Activated T-cell treated with anti-CD3 and anti-CD28 coated beads, Interleukin-2, amount 50 U/mL, for 24 hours (primary cell): Measurements from ENCODE around the gene GCAT.

ENCODE experiments used
- DNase-seq: peaks from one replicate; pipeline ENCODE4 v3.0.0-alpha.2; 2020
- H3K27ac Mint-ChIP-seq: 2 replicates; pipeline ENCODE4 v1.8.0; 2020; ENCODE audit warnings: mild to moderate bottlenecking, mixed read lengths
- H3K27me3 Mint-ChIP-seq: 2 replicates; pipeline ENCODE4 v1.8.0; 2020; ENCODE audit warnings: mixed read lengths
- H3K36me3 Mint-ChIP-seq: 2 replicates; pipeline ENCODE4 v1.8.0; 2020; ENCODE audit warnings: low read depth, mixed read lengths
- H3K4me1 Mint-ChIP-seq: 2 replicates; pipeline ENCODE4 v1.8.0; 2020; ENCODE audit warnings: low read depth, mixed read lengths
- H3K4me3 Mint-ChIP-seq: 2 replicates; pipeline ENCODE4 v1.8.0; 2020; ENCODE audit warnings: mild to moderate bottlenecking, moderate library complexity, mixed read lengths
- H3K9me3 Mint-ChIP-seq: 2 replicates; pipeline ENCODE4 v1.8.0; 2020; ENCODE audit warnings: mixed read lengths

GCAT gene

GRCh38 chr22:37830093-37830842 is 22.5 kb downstream of the GCAT start:
- no peak for DNase-seq
- peaks cover 54% of the 10 kb centered on the region for H3K36me3 Mint-ChIP-seq
- H3K4me1 Mint-ChIP-seq, result peaks cover 2% of the 10 kb centered on the region
- no peak overlapping the region for H3K27ac Mint-ChIP-seq
- no peak overlapping the region for H3K4me3 Mint-ChIP-seq
- H3K9me3 Mint-ChIP-seq, result no peaks in the 10 kb centered on the region
- H3K27me3 Mint-ChIP-seq, result peaks cover 5% of the 10 kb centered on the region

DNA sequence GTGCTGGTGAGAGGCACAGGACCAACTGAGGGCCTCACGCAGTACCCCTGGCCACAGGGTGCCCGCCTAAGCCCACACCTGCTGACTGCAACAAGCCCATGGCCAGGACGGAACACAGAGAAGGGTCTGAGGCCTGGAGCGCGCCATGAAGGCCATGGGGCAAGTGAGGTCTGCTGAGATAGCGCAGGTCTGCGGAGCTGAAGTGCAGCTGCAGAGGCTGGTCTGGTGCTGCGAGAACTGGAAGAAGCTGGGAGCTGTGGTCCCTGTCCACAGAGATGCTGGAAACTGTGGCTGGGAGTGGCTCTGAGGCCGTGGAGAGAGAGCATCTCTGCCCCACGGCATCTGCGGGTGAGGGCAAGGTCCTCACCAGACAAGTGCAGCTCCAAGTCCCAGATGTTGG is 23.7 kb downstream of the GCAT start:
- no peaks in the 10 kb centered on the region for H3K9me3 Mint-ChIP-seq
- no peaks in the 10 kb centered on the region for H3K4me1 Mint-ChIP-seq

DNA sequence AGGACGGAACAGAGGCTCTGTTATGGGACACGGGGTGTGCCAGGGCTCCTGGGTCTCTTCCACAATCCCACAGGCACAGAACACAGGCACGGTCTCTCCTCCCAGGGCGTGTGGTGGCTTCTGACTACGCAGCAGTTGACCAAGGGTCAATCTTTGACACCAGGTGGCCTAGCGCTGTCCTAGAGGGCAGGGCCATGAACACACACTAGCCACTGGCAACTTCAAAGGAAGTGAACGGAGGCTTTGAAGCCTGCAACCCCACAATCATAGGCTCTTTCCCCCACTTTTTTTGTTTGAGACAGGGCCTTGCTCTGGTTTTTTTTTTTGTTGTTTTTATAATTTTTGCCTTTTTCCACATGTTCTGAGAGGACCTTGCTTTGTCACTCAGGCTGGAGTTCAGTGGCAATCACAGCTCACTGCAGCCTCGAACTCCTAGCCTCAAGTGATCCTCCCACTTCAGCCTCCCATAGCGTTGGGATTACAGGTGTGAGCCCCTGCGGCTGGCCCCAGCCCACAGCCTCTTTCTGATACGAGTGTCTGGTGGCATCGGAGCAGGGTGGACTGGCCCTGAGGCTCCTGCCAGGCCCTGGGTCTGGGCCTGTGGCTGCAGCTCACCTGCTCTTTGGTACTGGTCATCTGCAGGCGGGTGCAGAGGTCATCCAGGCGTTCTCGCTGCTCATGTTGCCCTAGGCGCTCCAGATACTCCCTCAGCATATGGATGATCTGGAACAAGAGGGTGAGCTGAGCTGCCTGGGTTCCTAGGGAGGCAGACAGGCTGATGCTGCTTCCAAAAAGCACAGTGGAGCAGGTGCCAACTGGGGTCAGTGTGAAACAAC is 24.5 kb downstream of the GCAT start:
- H3K4me1 Mint-ChIP-seq, result no peaks in the 10 kb centered on the region
- H3K4me3 Mint-ChIP-seq, result no peak overlapping the region
- peaks cover 64% of the 10 kb centered on the region for H3K36me3 Mint-ChIP-seq
- no peak overlapping the region for H3K27ac Mint-ChIP-seq
- H3K9me3 Mint-ChIP-seq, result no peaks in the 10 kb centered on the region
- H3K27me3 Mint-ChIP-seq, result no peaks in the 10 kb centered on the region
- no peak for DNase-seq

More for the DNA sequence above, 23.7 kb downstream of the GCAT start:
- H3K27me3 Mint-ChIP-seq, result no peaks in the 10 kb centered on the region
- no peak overlapping the region for H3K4me3 Mint-ChIP-seq
- H3K27ac Mint-ChIP-seq, result no peak overlapping the region
- H3K36me3 Mint-ChIP-seq, result peaks cover 57% of the 10 kb centered on the region
- DNase-seq, result no peak

DNA sequence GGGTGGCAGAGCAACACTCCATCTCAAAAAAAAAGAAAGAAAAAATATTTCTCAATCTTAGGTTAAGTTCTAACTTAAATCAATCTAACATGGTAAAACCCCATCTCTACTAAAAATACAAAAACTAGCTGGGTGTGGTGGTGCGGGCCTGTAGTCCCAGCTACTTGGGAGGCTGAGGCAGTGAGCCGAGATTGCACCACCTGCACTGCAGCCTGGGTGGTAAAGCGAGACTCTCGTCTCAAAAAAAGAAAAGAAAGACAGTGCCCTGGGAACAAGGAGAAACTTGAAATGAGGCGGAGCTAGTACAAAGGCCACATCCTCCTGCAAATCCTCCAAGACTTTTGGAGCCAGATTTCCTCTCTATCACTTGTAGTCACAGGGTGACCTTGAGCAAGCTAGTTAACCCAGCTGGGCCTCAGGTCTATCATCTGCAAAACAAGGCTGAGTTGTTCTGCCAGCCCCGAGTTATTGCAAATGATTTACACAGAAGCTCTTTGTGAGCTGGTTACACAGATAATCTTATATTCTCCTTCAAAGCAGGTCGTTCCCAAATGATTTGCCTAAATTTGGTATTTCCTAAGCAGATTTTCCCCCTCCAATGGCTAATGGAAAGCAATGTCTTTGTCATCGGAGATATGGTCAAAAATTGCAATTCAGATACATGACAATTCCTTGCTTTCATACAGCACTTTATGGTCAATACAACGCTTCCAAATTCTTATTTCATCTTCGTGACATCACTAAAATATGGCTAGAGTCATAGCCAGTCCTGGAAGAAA is 34.5 kb downstream of the GCAT start:
- no peaks in the 10 kb centered on the region for H3K27me3 Mint-ChIP-seq
- no peak for DNase-seq
- H3K36me3 Mint-ChIP-seq, result peaks cover 47% of the 10 kb centered on the region
- H3K4me3 Mint-ChIP-seq, result peak overlapping the region; percentile 76
- H3K27ac Mint-ChIP-seq, result peak overlapping the region; percentile 63
- peaks cover 3% of the 10 kb centered on the region for H3K9me3 Mint-ChIP-seq
- peaks cover 19% of the 10 kb centered on the region for H3K4me1 Mint-ChIP-seq

- DNase-seq, result no peak
- H3K4me3 Mint-ChIP-seq, result peak overlapping the region; percentile 87
- H3K9me3 Mint-ChIP-seq, result peaks cover 3% of the 10 kb centered on the region
- no peaks in the 10 kb centered on the region for H3K27me3 Mint-ChIP-seq
- H3K27ac Mint-ChIP-seq, result peak overlapping the region; percentile 95
- peaks cover 31% of the 10 kb centered on the region for H3K4me1 Mint-ChIP-seq
- peaks cover 46% of the 10 kb centered on the region for H3K36me3 Mint-ChIP-seq
Measured at GRCh38 chr22:37843741-37844089, 36.0 kb downstream of the GCAT start.

DNA sequence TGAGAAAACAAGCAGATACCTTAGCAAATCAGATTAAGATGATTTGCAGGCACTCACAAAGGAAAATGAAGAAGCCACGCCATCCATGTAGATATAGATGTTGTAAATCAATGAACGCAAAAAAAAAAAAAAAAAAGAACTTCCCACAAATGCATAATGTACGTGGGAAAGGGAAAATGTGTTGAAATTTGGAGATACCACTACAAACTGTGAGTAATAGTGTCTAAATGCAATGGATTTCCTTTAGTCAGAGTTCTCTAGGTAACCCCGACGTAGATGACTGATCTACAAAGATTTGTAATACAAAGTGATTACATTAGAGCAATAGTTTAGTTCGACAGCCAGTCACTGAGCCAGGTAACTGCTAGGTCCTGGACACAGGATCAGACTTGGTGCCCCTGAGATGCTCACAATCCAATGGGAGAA is 37.2 kb downstream of the GCAT start:
- Mint-ChIP-seq H3K4me1 (peaks cover 36% of the 10 kb centered on the region), H3K9me3 (peaks cover 3% of the 10 kb centered on the region), H3K4me3 (peak overlapping the region; percentile 80), H3K27me3 (no peaks in the 10 kb centered on the region), H3K36me3 (peaks cover 46% of the 10 kb centered on the region), H3K27ac (peak overlapping the region; percentile 91)
- DNase-seq, result no peak

GRCh38 chr22:37846433-37846832 is 38.7 kb downstream of the GCAT start:
- Mint-ChIP-seq H3K4me1 (peaks cover 47% of the 10 kb centered on the region), H3K36me3 (peaks cover 55% of the 10 kb centered on the region), H3K27me3 (no peaks in the 10 kb centered on the region), H3K4me3 (no peak overlapping the region), H3K9me3 (peaks cover 3% of the 10 kb centered on the region), H3K27ac (no peak overlapping the region)
- DNase-seq, result no peak

- Mint-ChIP-seq H3K9me3 (peaks cover 3% of the 10 kb centered on the region), H3K27me3 (no peaks in the 10 kb centered on the region), H3K27ac (peak overlapping the region; percentile 99), H3K36me3 (peaks cover 63% of the 10 kb centered on the region), H3K4me1 (peaks cover 48% of the 10 kb centered on the region), H3K4me3 (peak overlapping the region; percentile 93)
- peak; percentile 48 for DNase-seq
Measured at GRCh38 chr22:37848587-37849088, 40.9 kb downstream of the GCAT start.

- peak within 1 kb of the TSS; percentile 99 for H3K27ac Mint-ChIP-seq
- H3K4me3 Mint-ChIP-seq, result peak within 1 kb of the TSS; percentile 93
- H3K9me3 Mint-ChIP-seq, result peaks cover 3% of the 10 kb centered on the region
- H3K27me3 Mint-ChIP-seq, result no peaks in the 10 kb centered on the region
- peaks cover 69% of the 10 kb centered on the region for H3K36me3 Mint-ChIP-seq
- peak; percentile 92 for DNase-seq
- H3K4me1 Mint-ChIP-seq, result peaks cover 53% of the 10 kb centered on the region
Measured at GRCh38 chr22:37849089-37849751, 41.5 kb downstream of the GCAT start, which contains the start of gene EIF3L. EIF3L (plus strand) TSS chr22:37849419; CDS start chr22:37849450, 31 bp downstream.

GRCh38 chr22:37850801-37851200 is 43.1 kb downstream of the GCAT start:
- H3K9me3 Mint-ChIP-seq, result no peaks in the 10 kb centered on the region
- H3K4me1 Mint-ChIP-seq, result peaks cover 59% of the 10 kb centered on the region
- peak overlapping the region; percentile 93 for H3K4me3 Mint-ChIP-seq
- no peak for DNase-seq
- peaks cover 81% of the 10 kb centered on the region for H3K36me3 Mint-ChIP-seq
- no peaks in the 10 kb centered on the region for H3K27me3 Mint-ChIP-seq
- H3K27ac Mint-ChIP-seq, result peak overlapping the region; percentile 73

GRCh38 chr22:37852418-37852817 is 44.7 kb downstream of the GCAT start:
- H3K27ac Mint-ChIP-seq, result peak overlapping the region; percentile 84
- no peak for DNase-seq
- peaks cover 58% of the 10 kb centered on the region for H3K4me1 Mint-ChIP-seq
- H3K36me3 Mint-ChIP-seq, result peaks cover 92% of the 10 kb centered on the region
- H3K9me3 Mint-ChIP-seq, result no peaks in the 10 kb centered on the region
- no peaks in the 10 kb centered on the region for H3K27me3 Mint-ChIP-seq
- no peak overlapping the region for H3K4me3 Mint-ChIP-seq

- peak overlapping the region; percentile 53 for H3K27ac Mint-ChIP-seq
- DNase-seq, result no peak
- peaks cover 90% of the 10 kb centered on the region for H3K36me3 Mint-ChIP-seq
- no peaks in the 10 kb centered on the region for H3K9me3 Mint-ChIP-seq
- peaks cover 43% of the 10 kb centered on the region for H3K4me1 Mint-ChIP-seq
- no peak overlapping the region for H3K4me3 Mint-ChIP-seq
- no peaks in the 10 kb centered on the region for H3K27me3 Mint-ChIP-seq
Measured at GRCh38 chr22:37854946-37855345, 47.2 kb downstream of the GCAT start.

DNA sequence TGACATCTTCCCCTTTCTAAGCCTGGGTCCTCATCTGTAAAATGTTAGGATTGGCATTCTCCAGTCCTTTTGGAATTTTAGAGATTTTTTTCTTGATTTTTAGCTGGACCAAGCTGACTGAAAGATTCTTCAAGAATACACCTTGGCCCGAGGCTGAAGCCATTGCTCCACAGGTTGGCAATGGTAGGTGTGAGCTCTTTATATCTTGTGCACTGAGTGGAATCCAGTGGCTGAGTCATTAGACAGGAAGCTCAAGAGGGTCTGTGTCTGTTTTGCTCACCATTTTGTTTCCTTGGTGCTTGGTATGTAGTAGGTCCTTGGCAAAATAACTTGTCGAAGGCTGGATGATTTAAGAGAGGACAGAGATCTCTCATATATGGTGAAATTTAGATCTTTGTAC is 47.7 kb downstream of the GCAT start:
- Mint-ChIP-seq H3K27me3 (no peaks in the 10 kb centered on the region), H3K27ac (peak overlapping the region; percentile 53), H3K9me3 (no peaks in the 10 kb centered on the region), H3K4me1 (peaks cover 41% of the 10 kb centered on the region), H3K4me3 (no peak overlapping the region), H3K36me3 (peaks cover 91% of the 10 kb centered on the region)
- no peak for DNase-seq
